ENCODE data around the gene CROT. TPM values are rescaled to one million over a fixed set of nuclear protein-coding genes. Genes with fewer than 3 reads are reported as not detected.

The CROT gene
- total RNA-seq, 4 donors from 2014 or later, result 3.6 to 16.3 (median 7.9) TPM

DNA sequence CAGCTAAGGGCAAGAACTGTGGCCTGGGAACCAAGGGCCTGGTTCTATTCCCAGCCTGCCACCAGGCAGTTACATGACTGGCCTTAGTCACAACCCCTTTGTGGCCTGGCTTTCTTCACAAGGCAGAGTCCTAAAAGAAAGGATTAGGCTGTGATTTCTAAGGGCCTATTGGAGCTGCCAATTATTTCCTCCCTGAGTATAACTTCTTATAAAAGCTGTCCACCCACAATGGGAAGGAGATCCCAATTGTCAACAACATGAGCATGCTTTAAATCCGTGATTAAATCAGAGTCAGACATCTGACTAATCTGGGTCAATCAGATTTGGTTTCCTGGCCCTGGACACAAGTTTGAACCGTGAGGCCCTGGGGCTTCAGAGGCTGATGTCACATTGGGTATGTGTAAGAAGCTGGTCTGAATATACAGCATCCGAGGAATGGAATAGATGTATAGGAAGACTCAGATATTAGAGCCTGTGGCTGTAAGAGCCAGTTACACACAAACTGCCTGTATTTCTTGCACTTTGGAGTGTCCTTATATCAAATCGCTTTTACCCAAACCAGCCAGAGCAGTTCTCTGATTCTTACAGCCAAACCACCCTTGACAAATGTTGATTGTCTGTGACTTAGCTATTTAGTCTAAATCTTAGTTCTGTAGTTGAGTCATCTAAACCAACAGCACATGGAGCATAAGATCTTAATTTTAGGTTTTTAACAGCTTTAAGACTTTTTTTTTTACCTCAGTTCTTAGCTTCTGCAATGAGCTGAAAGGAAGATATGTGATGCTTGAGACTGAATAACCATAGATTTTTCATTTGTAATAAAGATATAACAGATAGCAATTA lies 68.7 kb downstream of the CROT start:
- peak overlapping the region; percentile 71 to 75 (median 74) for H3K27ac ChIP-seq

DNA sequence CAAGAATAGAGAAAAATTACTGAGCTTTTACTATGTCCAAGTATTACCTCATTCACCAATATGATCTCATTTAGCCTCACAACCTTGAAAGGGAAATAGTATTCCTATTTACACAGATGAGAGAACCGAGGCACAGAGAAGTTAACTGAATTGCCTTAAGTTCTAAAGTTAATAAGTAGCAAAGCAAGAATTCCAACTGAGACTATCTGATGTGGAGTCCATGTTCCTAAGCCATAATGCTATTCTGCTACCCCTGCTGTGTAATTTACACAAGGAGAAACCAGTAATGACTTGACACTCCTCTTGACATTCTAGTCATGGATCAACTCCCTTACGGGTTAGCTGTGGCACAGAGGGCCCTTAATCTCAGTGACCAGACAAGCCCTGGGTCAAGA lies 69.3 kb downstream of the CROT start:
- in situ Hi-C loops (cut with MboI; ENCODE audit: low sequenced_read_pairs in 4 of 4), result loop anchor here in 3 of 4 donors (5.0 to 25.0 kb wide), 3 partner anchors 97 to 477 kb away; no protein-coding TSS in a partner anchor
- Histone ChIP-seq H3K4me1 (peaks cover 24 to 27% of the 10 kb centered on the region in 2 donors), H3K9me3 (no peaks in the 10 kb centered on the region), H3K27ac (peak overlapping the region; percentile 71 to 75 (median 74)), H3K4me3 (no peak overlapping the region), H3K36me3 (no peaks in the 10 kb centered on the region), H3K27me3 (no peaks in the 10 kb centered on the region)
- TF ChIP-seq CTCF (IDR thresholded peaks at IDR 0.05 in 4 of 5, conservative IDR thresholded peaks at IDR 0.05 in 1 of 5) (no peak), POLR2A (IDR thresholded peaks at IDR 0.05) (no peak)
- intact Hi-C loops (cut with DNase I; ENCODE audit: low total_unique reads), result loop anchor here (10.0 kb wide), 2 partner anchors 260 to 460 kb away; partner anchors contain the start of genes DBF4, DMTF1 and SLC25A40
- ATAC-seq, result no peak
- no peak for DNase-seq

More for the DNA sequence above, 68.7 kb downstream of the CROT start:
- ATAC-seq, result peak; percentile 85 to 86
- Histone ChIP-seq H3K9me3 (no peaks in the 10 kb centered on the region), H3K4me1 (peaks cover 24 to 27% of the 10 kb centered on the region in 2 donors), H3K36me3 (no peaks in the 10 kb centered on the region), H3K4me3 (no peak overlapping the region), H3K27me3 (no peaks in the 10 kb centered on the region)
- in situ Hi-C loops (cut with MboI; ENCODE audit: low sequenced_read_pairs in 4 of 4), result loop anchor here in 3 of 4 donors (5.0 to 25.0 kb wide), 3 partner anchors 97 to 477 kb away; no protein-coding TSS in a partner anchor
- peak; percentile 11 to 41 for DNase-seq
- TF ChIP-seq POLR2A (IDR thresholded peaks at IDR 0.05), result no peak
- no peak for TF ChIP-seq CTCF (IDR thresholded peaks at IDR 0.05 in 4 of 5, conservative IDR thresholded peaks at IDR 0.05 in 1 of 5)
- intact Hi-C loops (cut with DNase I; ENCODE audit: low total_unique reads), result loop anchor here (10.0 kb wide), 2 partner anchors 259 to 461 kb away; partner anchors contain the start of genes DBF4, DMTF1 and SLC25A40

DNA sequence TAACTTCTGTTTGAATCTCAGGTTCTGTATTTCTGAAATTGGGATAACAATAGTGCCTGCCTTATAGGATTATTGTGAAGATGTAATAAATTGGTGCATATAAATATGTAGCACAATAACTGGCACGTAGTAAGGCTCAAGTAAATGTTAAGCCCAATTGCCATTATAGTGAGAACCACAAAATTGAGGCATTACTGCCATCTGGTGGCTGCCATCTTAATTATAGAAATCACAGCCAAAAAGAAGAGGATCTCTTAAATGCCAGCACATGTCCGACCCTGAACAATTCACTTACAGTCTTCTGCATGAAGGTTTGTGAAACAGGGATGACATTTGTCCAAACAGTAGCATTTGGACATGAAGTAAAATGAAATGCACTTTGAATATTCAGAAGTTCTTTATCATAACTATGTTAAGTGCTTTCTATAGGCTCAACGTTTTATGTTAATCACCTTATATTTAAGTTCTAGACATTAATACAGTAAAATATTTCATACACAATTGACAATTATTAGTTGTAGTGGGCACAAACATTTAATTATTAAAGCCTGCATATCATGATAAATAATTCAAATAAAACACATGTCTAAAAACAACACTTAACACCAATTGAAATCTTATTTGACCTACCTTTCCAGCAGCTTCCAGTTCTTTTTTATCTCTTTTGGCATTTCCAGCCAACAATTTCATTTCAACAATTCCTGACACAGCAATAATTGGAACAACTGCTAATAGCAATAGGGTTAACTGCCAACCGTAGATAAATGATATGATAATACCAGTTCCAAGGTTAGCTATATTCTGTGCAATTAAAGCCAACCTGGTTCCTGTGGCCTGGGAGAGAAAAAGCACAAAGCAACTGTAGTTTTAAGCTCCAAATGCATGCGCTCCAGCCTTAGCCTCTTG lies 71.5 kb downstream of the CROT start:
- Histone ChIP-seq H3K4me3 (no peak overlapping the region), H3K4me1 (peaks cover 13 to 14% of the 10 kb centered on the region in 2 donors), H3K9me3 (no peaks in the 10 kb centered on the region), H3K36me3 (no peaks in the 10 kb centered on the region), H3K27me3 (no peaks in the 10 kb centered on the region), H3K27ac (no peak overlapping the region)
- in situ Hi-C loops (cut with MboI; ENCODE audit: low sequenced_read_pairs in 4 of 4), result loop anchor here in 2 of 4 donors (5.0 to 25.0 kb wide), 2 partner anchors 105 to 480 kb away; no protein-coding TSS in a partner anchor
- ATAC-seq (peak; percentile 45 to 53), DNase-seq (peak; percentile 18 to 32)
- TF ChIP-seq CTCF (IDR thresholded peaks at IDR 0.05 in 4 of 5, conservative IDR thresholded peaks at IDR 0.05 in 1 of 5) (peak; percentile 60 to 69 (median 64)), POLR2A (IDR thresholded peaks at IDR 0.05) (no peak)
- intact Hi-C loops (cut with DNase I; ENCODE audit: low total_unique reads), result loop anchor here (1.0 to 10.0 kb wide), 4 partner anchors 72 to 458 kb away; partner anchors contain the start of genes CROT, DBF4, DMTF1 and SLC25A40

DNA sequence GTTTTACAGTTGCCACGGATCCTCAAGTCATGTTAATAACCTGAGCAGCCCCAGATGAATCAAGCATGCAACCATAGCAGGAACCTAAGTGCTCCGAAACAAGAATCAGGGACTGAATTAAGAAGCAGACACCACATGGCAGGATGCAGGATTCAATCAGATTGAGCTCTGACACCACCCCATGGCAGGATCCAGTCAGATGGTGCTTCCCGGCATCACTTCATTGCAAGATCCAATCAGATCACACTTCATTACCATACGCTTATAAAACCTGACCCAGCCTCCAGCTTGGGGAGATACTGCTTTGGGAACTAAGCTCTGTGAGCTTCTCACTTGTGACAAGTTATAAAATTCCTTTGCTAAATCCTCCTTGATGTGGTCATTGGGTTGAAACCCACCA lies 74.7 kb downstream of the CROT start:
- Histone ChIP-seq H3K27ac (no peak overlapping the region), H3K4me3 (no peak overlapping the region), H3K27me3 (no peaks in the 10 kb centered on the region), H3K4me1 (peaks cover 0 to 5% of the 10 kb centered on the region in 2 donors), H3K36me3 (no peaks in the 10 kb centered on the region), H3K9me3 (no peaks in the 10 kb centered on the region)
- in situ Hi-C loops (cut with MboI; ENCODE audit: low sequenced_read_pairs in 4 of 4) (loop anchor here in 3 of 4 donors (5.0 to 25.0 kb wide), 2 partner anchors 108 to 483 kb away; no protein-coding TSS in a partner anchor), intact Hi-C loops (cut with DNase I; ENCODE audit: low total_unique reads) (no loop called here)
- ATAC-seq (no peak), DNase-seq (no peak)
- no peak for TF ChIP-seq POLR2A (IDR thresholded peaks at IDR 0.05)
- no peak for TF ChIP-seq CTCF (IDR thresholded peaks at IDR 0.05 in 4 of 5, conservative IDR thresholded peaks at IDR 0.05 in 1 of 5)
